AG09309 (cell line): ENCODE data around the gene ADIPOQ.
"Not testable (repeated sequence)": the region's sequence is repeated elsewhere in the genome, so short reads cannot be mapped to it uniquely, and the experiment has no call there.

Experiments
- DNase-seq: peaks from one replicate; pipeline ENCODE4 v3.0.0-alpha.2; 2010; ENCODE audit warnings: low read depth
- H3K4me3 ChIP-seq: 2 replicates; pipeline ENCODE4 v1.5.1; 2011; ENCODE audit warnings: mild to moderate bottlenecking, low read depth, low read length, moderate library complexity; ENCODE audit not compliant: control insufficient read depth
- TF ChIP-seq, protein P1 (sequence below): IDR thresholded peaks from 2 replicates; pipeline ENCODE4 v1.5.1; 2011; ENCODE audit warnings: mild to moderate bottlenecking, low read depth, low read length, inconsistent platforms; ENCODE audit not compliant: insufficient read depth, control insufficient read depth; ENCODE audit errors: missing control alignments

ADIPOQ gene

DNA sequence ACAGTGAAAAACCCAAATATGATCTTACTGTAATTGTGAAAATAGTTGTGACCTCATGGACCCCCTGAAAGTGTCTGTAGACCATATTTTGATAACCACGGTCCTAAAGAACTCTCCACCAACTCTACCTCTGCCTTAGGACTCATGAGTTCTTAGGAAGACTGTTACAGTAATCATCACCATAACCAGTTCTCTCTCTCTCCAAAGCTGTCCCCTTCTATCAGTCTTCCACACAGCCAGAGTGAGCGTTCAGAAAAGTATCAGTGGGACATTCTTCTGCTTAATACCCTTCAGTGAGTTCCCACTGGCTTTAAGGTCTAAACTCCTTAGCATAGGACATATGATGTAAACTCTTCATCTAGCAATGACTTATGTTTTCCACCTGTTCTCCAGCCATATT, 60.2 kb downstream of the ADIPOQ start:
- no peak overlapping the region for H3K4me3 ChIP-seq

DNA sequence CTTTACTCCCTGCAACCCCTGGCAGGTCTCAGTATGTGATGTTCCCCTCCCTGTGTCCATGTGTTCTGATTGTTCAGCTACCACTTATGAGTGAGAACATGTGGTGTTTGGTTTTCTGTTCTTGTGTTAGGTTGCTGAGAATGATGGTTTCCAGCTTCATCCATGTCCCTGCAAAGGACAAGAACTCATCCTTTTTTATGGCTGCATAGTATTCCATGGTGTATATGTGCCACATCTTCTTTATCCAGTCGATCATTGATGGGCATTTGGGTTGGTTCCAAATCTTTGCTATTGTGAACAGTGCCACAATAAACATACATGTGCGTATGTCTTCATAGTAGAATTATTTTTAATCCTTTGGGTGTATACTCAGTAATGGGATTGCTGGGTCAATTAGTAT, 61.2 kb downstream of the ADIPOQ start:
- not testable (repeated sequence) for H3K4me3 ChIP-seq, DNase-seq

More for the DNA sequence above, 60.2 kb downstream of the ADIPOQ start:
- TF ChIP-seq, protein P1, sequence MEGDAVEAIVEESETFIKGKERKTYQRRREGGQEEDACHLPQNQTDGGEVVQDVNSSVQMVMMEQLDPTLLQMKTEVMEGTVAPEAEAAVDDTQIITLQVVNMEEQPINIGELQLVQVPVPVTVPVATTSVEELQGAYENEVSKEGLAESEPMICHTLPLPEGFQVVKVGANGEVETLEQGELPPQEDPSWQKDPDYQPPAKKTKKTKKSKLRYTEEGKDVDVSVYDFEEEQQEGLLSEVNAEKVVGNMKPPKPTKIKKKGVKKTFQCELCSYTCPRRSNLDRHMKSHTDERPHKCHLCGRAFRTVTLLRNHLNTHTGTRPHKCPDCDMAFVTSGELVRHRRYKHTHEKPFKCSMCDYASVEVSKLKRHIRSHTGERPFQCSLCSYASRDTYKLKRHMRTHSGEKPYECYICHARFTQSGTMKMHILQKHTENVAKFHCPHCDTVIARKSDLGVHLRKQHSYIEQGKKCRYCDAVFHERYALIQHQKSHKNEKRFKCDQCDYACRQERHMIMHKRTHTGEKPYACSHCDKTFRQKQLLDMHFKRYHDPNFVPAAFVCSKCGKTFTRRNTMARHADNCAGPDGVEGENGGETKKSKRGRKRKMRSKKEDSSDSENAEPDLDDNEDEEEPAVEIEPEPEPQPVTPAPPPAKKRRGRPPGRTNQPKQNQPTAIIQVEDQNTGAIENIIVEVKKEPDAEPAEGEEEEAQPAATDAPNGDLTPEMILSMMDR, result no peak
- DNase-seq, result no peak

DNA sequence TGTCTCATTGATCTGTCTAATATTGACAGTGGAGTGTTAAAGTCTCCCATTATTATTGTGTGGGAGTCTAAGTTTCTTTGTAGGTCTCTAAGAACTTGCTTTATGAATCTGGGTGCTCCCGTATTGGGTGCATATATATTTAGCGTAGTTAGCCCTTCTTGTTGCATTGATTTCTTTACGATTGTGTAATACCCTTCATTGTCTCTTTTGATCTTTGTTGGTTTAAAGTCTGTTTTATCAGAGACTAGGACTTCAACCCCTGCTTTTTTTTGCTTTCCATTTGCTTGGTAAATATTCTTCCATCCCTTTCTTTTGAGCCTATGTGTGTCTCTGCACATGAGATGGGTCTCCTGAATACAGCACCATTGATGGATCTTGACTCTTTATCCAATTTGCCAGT, 64.6 kb downstream of the ADIPOQ start:
- H3K4me3 ChIP-seq, DNase-seq: not testable (repeated sequence)
